GM18868 (cell line): ENCODE results near the gene MORN4.
"Not testable (repeated sequence)": the region's sequence is repeated elsewhere in the genome, so short reads cannot be mapped to it uniquely, and the experiment has no call there.

Experiments used
- ATAC-seq: cut with Tn5 transposase; IDR thresholded peaks from one replicate; pipeline ENCODE4 v1.9.1; 2021; ENCODE audit warnings: mild to moderate bottlenecking, moderate library complexity; ENCODE audit not compliant: unreplicated experiment

MORN4 gene

DNA sequence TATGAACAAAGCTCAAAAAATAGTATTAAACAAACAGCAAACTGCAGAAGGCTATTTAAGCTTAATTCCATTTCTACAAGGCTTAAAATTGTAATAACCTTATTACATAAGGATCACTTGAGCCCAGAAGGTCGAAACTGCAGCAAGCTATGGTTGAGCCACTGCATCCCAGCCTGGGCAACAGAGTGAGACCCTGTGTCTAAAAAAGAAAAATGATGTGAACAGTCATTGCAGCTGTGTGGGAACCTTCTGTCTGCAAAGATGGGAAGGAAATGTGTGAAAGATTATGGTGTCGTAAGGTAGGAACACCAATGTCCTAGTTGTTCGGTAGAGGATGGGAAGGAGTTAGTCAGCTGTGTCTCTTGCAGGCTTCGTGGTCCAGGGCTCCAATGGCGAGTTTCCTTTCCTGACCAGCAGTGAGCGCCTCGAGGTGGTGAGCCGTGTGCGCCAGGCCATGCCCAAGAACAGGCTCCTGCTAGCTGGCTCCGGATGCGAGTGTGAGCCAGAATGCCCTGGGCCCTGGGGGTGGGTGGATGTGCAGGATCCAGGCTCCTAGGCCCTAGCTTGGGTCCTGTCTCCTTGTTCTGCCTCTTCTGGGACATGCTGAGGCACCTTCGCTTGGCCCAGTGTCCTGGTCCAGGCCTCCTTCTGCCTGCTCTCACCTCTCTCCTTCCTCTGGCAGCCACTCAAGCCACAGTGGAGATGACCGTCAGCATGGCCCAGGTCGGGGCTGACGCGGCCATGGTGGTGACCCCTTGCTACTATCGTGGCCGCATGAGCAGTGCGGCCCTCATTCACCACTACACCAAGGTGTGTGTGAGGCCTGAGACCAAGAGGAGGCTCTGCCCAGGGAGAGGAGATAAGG is 34.7 kb downstream of the MORN4 start:
- no peak for ATAC-seq

DNA sequence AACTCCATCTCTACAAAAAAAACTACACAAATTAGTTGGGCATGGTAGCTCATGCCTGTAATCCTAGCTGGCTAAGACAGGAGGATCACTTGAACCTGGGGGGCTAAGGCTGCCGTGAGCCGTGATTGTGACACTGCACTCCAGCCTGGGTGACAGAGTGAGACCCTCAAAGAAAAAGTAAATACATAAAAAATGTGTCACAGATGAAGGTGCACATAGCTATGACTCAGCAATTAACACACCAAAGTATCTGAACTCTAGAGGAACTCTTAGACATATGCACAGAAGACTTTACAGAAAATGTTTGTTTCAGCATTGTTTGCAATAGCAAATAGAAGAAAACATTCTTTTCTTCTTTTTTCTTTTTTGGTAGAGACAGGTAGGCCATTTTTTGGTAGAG is 35.5 kb downstream of the MORN4 start:
- no peak for ATAC-seq

DNA sequence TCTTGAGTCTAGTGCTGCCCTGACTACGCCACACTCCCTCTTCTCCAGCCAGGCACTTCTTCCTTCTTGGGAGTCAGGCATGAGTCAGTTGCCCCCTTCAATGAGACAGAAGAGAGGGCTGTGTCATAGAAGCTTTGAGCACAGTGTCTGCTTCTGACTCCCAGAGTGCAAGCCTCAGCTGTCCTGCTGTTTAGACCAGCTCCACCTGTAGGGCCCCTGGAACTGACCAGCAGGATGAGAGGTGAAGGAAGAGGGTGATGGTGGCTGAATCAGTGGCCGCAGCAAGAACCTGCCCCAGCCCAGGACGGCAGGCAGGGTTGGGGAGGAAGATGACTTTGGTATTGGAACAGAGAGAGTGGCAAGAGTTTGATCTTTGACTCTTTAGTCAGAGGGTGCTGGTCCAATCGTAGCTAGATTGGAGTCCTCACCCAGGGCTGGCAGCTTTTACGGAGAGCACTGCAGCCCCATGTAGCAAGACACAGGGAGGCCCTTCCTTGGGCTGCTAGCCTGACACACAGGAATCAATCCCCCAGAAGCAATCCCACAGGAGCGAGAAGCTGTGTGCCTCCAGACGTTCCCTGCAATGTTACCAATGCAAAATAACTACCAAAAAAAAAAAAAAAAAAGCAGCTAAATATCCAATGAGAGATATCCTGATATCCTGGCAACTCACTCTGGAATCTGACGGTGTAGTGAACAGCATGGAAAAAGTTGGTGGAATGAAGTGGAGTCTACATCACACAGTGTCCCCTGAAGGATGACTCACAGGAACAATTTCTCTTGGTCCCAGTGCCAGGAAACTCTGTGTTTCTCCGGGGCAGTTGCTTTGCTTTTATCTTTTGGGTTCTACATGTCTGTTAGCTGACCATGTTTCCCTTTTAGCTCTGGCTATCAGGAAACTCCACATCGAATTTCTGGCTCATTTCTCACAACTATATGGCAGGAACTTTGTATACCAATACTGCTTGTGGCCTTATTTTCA is 36.9 kb downstream of the MORN4 start:
- ATAC-seq: no peak

DNA sequence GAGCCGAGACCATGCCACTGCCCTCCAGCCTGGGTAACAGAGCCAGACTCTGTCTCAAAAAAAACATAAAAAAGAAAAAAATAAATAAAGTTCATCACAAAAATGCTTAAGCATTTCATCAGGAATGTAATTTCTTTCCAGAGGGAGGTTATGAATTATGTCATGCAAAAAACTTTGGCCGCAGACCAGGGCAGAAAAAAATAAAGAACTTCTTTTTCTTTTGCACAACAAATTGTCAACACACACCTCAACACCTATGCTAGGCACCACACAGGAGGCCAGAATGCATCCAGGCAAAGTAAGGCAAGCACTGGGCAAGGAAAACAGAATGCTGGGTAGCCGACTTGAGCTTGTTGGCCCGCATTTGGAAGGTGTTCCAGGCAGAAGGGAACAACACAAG is 39.9 kb downstream of the MORN4 start:
- ATAC-seq: no peak

DNA sequence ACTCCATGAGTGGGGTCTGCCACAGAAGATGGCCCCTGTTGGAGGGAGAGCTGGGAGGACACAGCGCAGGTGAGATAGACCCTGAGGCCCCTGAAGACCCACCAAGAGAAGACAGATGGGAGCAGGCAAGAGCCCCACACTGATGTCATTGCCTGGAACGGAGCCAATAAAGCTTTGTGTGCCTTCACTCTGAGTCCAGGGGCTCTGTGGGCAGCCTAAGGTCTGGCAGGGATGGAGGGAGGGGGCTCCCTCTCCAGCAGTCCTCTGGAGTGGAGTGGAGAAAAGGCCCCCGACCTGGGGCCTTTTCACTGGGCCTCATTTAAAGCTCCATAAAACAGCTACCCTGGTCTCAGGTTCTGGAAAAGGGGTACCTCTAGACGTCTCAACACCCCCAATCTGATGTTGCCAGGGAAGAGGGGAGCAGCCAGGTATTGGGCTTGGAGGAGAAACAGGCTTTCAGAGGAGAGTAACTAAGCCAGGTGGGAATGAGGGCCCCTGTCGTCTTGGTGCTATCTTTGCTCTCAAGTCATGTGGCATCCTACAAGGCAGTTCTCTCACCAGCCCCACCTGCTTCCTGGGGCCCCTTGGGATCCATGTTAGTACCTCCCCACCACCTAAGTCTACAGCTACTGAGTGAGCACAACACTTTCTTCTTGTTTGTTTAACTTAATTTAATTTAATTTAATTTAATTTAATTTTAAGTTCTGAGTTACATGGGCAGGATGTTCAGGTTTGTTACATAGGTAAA is 42.4 kb downstream of the MORN4 start:
- ATAC-seq: no peak

DNA sequence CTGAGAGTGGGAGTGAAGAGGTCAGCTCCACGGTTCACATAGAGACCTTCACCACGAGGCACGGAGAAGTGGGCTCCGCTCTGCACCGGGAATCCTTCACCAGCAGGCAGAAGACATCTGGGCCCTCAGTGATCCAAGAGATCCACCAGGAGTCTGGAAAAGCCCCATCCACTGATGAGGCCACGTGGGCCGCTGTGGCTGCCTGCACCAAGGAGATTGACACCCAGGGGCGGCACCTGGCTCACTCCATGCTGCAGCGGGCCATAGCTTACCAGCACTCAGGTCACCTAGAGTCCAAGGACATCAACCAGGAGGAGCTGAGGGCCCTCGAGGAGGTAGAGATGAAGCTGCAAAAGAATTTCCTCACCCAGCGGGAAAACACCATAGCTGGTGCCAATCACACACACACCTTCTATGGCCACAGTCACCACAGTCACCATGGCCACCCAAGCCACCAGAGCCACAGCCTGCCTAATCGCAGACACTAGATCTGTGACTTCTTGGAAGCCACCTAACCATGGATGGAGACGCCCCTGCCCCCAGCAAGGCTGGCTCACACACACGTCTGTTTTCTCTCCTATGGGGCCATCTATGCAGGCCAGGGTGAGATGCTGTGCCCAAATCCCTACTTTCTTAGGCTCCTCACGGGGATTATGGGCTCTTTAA is 43.1 kb downstream of the MORN4 start:
- ATAC-seq: no peak

DNA sequence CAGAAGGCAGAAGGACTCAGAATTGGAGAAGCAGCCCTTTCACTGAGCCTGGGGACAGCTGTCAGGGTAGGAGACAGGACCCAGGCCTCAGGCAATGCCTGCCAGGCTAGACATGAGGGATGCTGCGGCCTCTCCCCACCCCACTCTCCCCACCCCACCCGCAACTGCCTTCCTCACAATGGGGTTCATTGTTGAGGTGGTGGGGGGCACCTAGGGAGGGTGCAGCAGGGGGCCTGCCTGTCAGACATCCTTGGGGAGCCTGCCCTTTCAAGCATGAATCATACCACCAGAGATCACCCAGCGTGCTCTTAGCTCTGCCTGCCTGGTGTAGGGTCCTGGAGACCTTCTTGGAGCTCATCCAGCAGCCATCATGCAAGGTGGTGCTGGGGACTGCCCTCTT is 43.8 kb downstream of the MORN4 start, which contains the start of gene C10orf62:
Gene C10orf62 (plus strand): TSS at position 243 of the 400 bp plus-strand sequence. CDS start 177 bp downstream, outside the sequence.
- ATAC-seq: no peak

DNA sequence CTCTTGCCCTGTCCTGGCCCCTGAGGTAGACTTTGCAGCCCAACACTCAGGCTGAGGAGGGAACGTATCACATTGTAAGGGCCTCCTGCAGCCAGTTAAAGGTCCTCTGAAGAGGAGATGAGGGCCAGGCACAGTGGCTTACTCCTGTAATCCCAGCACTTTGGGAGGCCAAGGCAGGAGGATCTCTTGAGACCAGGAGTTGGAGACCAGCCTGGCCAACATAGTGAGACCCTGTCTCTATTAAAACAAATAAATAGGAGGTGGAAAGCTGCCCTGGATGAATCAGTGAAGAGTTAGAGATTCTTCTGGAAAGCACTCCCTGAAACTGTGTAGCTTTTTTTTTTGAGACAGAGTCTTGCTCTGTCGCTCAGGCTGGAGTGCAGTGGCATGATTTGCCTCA is 46.1 kb downstream of the MORN4 start:
- no peak for ATAC-seq

DNA sequence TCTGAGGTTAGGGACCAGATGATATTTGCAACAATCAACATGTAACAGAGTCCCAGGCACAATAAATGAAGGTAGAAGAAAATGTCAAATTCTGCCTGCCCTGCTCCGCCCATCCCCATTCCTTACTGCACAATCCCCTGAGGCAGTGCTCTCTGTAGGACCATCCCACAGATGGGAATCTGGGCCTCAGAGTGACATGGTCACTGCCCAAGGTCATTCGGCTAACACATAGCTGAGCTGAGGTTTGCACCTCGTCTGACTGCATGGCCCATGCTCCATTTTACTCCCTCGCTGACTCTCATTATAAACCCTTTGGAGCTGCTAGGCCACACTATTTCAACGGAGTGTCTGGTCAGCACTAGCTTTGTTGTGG is 47.9 kb downstream of the MORN4 start:
- no peak for ATAC-seq

DNA sequence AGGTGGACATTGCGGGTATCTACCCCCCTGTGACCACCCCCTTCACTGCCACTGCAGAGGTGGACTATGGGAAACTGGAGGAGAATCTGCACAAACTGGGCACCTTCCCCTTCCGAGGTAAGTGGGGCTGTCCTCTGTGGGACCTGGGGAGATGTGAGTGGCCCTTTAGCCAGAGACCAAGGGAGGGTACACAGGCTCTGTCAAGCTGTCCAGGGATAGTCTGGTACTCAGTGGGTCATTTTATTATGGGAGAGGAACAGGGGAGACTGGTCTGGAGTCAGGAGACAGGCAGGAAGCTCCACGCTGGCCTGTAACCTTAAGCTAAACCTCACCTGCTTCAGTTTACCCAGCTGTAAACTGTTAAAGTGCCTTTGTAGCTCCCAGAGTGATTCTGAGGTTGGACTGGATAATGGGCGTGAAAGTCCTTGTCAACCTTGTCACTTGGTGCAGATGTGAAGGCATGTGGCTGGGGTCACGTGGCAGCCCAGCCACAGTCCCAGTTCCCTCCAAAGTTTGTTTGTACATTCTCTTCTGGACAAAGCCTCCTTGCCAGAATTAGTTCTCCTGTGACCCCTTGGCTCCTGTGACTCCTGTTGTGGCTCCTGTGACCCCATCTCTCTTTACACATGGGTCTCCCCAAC is 48.4 kb downstream of the MORN4 start:
- no peak for ATAC-seq

DNA sequence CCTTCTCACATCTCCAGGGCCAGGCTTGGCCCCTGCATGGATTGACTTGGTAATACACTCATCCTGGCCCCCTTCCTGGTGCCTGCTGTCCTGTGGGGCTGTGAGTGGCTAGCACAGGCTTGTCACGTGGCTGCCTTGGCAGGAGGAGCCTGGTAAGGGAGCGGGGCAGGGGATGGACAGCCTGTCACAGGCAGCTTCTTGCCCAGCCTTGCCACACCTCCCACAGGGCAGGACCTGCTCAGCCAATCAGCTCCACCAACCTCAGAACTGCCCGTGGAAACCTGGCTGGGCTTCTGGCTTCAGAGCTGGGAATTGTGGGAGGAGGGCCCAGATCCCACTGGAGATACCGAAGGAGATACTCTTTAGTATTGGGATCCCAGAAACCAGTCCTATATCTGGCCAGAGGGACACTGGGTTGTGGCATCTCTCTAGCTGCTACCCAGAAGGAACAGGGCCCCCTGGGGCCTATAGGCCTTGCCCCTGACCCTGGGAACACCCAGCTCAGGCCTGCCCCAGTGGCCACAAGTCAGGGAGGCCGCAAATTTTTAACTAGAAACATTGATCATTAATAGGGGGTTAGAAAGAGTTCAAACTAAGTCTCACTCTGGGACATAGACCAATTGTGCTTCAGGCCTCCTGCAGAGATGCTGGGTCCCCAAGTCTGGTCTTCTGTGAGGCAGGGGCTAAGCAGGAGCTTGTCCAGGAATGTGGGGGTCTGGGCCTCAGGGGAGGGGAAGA is 49.1 kb downstream of the MORN4 start, which contains the start of gene HOGA1:
Gene HOGA1 (plus strand): TSS at position 330 of the 738 bp plus-strand sequence. CDS start 315 bp downstream, at position 645.
- no peak for ATAC-seq

DNA sequence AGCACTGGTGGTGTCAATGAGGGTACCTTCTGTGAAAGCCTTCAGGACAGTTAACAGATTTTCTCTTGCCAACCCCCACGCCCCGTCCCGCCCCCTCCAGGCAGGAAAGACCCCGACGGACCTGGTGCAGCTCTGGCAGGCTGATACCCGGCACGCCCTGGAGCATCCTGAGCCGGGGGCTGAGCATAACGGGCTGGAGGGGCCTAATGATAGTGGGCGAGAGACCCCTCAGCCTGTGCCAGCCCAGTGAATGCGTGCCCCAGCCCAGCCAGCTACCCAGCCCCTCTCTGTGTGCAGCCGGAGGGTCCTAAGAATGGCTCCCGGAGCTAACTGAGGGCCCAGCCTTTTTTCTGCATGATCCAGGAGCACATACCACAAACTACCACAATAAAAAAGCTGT is 49.8 kb downstream of the MORN4 start:
- no peak for ATAC-seq

DNA sequence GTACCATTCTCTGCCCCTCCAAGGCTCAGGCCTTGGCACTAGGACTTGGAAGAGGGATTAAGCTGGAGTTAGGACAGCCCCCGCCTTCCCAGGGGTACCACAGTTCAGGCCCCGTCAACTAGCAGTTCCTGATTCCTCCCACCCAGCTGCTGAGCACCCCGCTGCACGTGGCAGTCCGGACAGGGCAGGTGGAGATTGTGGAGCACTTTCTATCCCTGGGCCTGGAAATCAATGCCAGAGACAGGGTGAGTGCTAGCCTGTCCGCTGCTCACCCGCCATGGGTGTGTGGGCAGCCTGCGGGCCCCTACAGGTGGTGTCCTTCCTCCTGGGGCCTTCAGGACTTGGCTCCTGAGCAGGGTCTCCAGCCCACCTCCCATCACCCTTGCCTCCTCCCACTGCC is 51.1 kb downstream of the MORN4 start:
- ATAC-seq: no peak

DNA sequence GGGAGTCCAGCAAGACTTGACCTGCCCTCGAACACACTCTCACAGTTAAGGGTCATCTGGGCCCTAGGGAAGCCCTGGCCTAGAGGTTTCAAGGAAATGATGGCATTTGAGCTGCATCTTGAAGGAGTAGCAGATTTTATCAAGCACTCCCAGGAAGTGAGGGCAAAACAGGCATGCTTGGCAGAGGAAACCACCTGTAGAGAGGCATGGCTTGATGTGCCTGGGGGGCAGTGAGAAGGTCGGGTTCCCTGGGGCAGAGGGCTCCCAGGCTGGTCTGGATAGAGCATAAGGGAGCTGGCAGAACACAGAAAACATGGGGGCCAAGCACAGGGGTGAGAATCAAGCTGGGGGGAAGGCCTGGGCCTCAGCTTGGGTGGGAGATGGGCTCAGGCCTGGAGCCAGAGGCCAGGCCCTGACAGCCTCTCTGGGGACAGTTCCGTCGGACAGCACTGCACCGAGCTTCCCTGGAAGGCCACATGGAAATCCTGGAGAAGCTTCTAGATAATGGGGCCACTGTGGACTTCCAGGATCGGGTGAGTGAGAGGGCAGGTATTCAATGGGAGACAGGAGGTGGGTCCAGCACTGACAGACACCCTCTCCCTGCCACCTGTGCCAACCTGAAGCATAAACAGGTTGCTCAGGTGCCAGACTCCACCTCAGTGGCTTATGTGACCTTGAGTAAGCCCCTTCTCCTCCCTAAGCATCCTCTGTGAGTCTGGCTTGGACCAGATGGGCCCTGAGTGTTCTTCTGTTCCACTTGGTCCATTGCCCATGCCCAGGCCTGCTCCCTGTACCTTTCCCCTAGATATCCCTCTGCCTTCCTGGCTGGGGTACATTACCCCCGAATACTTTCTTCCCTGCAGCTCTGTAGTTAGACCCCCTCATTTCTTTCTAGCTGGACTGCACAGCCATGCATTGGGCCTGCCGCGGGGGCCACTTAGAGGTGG is 52.6 kb downstream of the MORN4 start:
- ATAC-seq: no peak

DNA sequence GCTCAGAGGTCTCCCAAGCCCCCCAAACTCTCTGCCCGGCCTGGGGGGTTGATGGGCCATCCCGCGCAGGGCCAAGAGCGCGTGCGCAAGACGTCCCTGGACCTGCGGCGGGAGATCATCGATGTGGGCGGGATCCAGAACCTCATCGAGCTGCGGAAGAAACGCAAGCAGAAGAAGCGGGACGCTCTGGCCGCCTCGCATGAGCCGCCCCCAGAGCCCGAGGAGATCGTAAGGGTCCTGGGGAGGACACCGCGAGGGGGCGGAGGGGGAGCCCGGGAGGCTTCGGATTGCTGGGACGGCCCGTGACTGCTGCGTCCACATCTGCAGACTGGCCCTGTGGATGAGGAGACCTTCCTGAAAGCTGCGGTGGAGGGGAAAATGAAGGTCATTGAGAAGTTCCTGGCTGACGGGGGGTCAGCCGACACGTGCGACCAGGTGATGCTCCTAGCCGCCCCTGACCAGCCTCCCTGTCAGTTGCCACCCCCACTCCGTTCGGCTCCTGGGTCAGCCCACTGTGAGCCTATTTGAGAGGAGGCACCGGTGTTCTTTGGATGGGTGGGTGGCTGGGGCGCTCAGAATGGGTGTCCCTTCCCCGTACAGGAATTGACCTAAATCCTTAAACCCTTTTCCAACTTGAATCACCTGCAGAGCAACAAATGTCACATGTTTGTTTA is 55.0 kb downstream of the MORN4 start:
- ATAC-seq: no peak

DNA sequence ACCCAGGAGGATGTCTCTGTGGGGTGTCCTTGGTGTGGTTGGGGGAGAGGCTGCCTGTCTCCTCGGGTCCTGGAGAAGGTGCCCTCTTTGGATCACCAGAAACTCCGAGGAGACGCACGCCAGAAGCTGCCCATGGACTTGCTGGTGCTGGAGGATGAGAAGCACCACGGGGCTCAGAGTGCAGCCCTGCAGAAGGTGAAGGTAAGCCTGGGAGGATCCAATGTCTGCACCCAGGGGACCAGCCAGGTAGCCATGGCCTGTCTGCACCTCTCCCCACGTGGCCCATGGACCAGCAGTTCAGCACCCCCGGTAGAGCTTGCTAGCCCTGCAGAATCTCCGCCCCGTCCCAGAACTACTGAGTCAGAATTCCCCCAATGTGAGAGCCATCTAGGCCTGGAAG is 55.6 kb downstream of the MORN4 start:
- ATAC-seq: no peak

DNA sequence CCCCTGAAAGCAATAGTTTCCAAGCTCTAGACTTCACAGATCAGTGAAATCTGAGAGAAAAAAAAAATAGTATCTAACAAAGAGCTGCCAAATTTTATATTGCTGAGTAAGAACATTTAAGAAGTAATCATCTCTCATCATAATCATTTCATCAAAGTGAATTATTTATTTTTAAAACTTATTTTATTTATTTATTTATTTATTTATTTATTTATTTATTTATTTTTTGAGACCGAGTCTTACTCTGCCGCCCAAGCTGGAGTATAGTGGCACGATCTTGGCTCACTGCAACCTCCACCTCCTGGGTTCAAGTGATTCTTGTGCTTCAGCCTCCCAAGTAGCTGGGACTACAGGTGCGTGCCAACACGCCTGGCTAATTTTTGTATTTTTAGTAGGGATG is 56.8 kb downstream of the MORN4 start:
- not testable (repeated sequence) for ATAC-seq
